Measurements from ENCODE around the gene ADTRP. TPM values are rescaled to one million over a fixed set of nuclear protein-coding genes. Genes with fewer than 3 reads are reported as not detected.

The ADTRP gene, protein sequence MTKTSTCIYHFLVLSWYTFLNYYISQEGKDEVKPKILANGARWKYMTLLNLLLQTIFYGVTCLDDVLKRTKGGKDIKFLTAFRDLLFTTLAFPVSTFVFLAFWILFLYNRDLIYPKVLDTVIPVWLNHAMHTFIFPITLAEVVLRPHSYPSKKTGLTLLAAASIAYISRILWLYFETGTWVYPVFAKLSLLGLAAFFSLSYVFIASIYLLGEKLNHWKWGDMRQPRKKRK
- polyA plus RNA-seq (2012; ENCODE audit: insufficient read depth, insufficient read length) = 0.95 TPM

DNA sequence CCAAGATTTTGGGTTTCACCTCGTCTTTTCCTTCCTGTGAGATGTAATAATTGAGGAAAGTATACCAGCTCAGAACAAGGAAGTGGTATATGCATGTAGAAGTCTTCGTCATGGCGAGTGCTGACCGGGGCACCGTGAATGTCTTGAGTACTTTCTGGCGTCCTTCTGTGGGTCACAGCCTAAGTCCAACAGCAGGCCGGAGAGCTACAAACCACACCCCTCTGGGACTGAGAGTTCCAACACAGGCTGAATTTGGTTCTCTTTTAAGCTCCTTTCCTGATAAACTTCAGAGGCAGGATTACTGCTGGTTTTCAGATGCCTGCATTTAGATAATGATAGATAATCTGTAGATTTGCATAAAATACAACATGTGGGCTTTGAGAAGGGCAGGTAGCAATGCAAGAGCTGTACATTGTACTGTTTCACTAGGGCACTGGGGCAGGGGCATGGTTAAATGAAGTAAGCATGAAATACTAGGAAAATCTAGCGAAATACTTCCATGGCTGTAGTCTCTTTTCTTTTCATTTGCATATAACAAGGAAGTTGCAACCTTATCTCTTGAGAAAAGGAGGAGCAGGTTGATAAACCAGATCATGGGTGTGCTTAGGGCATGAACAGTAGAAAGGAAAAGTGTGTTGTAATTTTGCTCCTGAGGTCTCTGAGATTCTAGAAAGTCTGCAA lies at the start of gene ADTRP:
Gene ADTRP (minus strand): TSS at position 156 of the 681 bp plus-strand sequence. CDS start 44 bp downstream, at position 112.
- no peak for DNase-seq (ENCODE audit: low read depth, low spot score)
- H3K4me3 ChIP-seq (ENCODE audit: low read length) = no peak within 1 kb of the TSS

DNA sequence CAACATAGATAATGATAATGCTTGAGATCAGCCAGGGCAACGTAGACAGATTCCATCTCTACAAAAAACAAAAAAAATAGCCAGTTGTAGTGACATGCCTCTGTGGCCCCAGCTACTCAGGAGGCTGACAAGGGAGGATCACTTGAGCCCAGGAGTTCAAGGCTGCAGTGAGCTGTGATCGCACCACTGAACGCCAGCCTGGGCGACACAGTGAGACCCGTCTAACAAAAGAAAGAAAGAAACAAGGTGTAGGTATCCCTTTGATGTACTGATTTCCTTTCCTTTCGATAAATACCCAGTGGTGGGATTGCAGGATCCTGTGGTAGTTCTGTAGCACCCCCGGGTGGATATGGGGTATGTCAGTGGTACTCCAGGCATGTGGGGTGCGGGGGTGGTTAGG lies 48.2 kb upstream of the ADTRP start:
- no peak overlapping the region for H3K4me3 ChIP-seq (ENCODE audit: low read length)
- DNase-seq (ENCODE audit: low read depth, low spot score) = no peak

DNA sequence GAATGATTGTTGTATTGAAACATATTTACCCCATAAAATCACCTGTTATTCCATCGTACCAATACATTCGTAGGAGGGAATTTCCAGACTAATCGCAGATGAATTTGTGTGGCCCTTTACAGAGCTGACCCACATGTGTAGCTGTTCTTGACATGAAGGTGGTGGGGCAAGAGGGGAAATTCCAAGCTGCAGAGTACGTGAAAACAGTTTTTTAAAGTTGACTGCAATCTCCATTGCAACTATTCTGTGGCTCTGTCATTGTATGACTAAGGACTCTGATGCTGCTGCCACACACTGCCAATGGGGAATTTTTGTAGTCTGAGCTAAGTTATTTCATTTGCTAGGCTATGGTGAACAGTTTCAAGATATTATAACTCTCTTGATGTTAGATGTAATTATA lies 46.4 kb upstream of the ADTRP start:
- no peak for DNase-seq (ENCODE audit: low read depth, low spot score)
- H3K4me3 ChIP-seq (ENCODE audit: low read length) = no peak overlapping the region

DNA sequence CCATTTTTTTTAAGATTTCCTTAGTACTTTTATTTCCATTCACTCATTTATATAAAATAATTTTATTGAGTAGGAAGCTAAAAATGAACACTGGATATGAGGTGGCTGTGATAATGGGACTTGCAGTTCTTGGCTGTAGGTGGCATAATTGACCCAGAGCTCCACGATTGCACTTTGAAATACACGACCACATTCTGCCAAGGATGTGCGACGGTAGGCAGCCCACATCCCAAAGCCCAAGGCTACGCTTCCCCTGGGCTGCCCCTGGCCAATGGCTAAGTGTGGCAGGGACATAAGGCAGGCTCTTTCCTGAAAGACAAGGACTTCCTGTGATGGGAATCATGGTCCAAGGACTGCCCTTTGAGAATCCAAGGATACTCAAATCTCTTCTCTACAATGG lies 43.7 kb upstream of the ADTRP start:
- H3K4me3 ChIP-seq (ENCODE audit: low read length) = no peak overlapping the region
- DNase-seq (ENCODE audit: low read depth, low spot score) = no peak

DNA sequence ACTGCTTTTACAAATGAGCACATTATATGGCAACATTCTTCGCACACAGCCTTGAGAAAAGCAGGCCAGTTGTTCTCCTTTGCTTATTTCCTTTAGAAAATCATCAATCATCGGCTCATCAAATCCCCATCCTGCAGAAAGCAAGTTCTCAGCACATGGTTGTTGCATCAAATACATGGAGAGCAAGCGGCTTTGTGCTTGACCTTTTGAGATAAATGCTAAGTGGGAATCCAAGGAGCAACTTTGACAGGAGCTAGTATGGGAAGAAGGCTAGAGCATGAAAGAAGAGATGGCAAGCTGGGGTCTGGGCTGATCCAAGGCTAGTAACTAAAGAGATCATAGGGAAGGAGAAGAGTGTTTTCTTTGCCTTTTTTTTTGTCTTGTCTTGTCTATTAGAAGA lies 43.2 kb upstream of the ADTRP start:
- no peak overlapping the region for H3K4me3 ChIP-seq (ENCODE audit: low read length)
- DNase-seq (ENCODE audit: low read depth, low spot score) = no peak

DNA sequence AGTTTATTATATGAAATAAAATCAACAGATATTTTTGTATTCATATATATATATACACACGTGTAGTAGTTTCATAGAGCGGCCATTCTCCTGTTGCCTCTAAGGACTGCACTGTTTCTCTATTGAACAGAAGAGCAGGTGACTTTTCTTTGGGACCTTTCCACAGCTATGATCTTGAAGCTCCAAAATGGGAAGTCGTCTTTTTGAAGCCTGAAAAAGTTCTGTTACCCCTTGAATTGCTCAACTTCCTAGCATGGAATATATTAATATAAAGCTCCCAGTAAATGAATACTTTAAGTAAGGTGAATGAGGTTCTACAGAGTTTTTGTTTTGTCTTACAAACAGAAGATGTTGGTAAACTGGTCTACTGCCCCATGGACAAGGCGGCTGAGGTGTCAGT lies 42.2 kb upstream of the ADTRP start:
- H3K4me3 ChIP-seq (ENCODE audit: low read length) = no peak overlapping the region
- DNase-seq (ENCODE audit: low read depth, low spot score) = no peak

DNA sequence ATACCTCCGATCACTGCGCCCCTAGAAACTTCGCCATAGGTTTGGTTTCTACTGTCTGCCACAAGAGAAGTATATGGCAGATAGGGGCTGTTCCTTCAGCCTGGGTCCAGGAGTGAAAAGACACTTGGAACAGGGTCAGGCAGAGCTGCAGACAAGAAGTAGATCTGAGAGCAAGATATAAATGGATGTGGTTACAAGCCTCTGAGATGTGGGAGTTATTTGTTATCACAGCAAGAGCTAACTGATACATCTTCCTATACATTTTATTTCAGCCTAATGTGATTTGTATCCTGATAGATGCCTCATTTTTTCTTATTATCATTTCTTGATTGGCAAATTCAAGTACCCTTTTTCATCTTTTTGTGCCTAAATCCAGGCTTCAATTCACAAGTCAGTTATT lies 40.9 kb upstream of the ADTRP start:
- DNase-seq (ENCODE audit: low read depth, low spot score) = no peak
- H3K4me3 ChIP-seq (ENCODE audit: low read length) = no peak overlapping the region

DNA sequence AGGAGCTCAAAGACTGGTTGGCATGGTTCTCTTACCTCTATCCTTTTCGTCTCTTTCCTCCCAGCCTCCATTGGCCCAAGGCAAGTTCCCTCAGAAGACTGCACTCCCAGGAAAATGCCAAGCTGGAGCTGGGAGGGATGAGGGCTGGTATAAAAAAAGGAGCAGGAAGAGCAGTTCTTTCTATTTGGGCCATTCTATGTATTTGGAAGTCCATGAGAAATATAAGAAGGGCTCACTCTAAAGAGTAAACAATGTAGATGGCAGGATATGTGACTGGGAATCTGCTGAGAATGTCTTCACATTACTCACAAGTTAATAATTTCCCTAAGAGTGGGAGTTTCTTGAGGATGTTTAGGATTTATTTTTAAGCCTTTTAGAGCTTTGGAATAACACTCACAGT lies 36.6 kb upstream of the ADTRP start:
- DNase-seq (ENCODE audit: low read depth, low spot score) = no peak
- H3K4me3 ChIP-seq (ENCODE audit: low read length) = no peak overlapping the region

DNA sequence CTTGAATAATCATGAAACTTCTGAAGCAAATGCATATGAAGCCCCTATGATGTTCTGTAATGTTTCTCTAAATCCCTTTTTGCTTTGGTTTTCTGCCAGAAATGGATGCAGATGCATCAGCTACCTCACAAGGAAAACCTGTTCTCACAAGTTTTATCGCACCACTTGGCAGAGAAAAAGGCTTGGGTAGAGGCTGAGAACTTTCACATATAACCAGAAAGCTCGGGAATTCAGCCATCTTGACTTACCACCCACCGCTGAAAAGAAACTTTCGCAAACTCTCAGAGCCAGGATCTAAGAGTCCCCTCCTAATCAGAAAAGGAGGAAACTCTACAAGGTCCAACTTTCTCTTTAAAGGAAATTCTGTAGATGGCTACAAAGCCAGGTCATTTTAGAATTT lies 36.2 kb upstream of the ADTRP start:
- DNase-seq (ENCODE audit: low read depth, low spot score) = no peak
- H3K4me3 ChIP-seq (ENCODE audit: low read length) = no peak overlapping the region

DNA sequence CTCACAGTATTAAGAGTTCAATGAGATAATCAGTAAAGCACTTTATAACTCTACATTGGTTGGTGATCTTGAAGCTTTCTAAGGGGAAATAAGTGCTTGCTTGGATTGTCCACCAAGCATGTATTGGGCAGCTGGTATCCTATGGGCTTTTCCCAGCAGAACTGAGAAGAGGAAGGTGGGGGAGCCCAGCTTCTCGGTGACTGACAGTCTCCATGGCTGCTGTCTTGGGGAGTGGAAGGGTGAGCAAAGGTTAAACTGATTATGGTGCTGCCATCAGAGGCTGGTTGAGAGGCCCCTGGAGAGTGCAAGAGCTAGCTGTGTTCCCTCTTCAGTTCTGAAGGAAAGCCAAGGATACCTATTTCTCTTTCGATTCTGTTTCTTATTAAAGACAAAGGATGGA lies 35.5 kb upstream of the ADTRP start:
- no peak for DNase-seq (ENCODE audit: low read depth, low spot score)
- no peak overlapping the region for H3K4me3 ChIP-seq (ENCODE audit: low read length)

DNA sequence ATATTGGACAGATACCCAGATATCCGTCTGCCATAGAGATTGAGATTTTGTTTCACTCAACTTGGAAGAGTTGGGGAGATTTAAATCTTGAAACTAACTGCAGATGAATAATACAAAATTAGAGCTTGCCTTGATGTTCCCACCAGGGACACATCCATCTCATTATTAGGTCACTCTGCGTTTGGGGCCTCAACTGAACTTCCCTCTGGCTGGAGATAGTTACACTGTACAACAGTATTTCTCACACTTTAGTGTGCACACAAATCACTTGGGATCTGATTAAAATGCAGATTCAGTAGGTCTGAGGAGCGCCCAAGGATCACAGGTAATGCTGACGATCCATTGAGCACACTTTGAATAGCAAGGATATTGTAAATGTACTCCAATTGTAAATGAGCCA lies 35.0 kb upstream of the ADTRP start:
- H3K4me3 ChIP-seq (ENCODE audit: low read length) = no peak overlapping the region
- no peak for DNase-seq (ENCODE audit: low read depth, low spot score)

DNA sequence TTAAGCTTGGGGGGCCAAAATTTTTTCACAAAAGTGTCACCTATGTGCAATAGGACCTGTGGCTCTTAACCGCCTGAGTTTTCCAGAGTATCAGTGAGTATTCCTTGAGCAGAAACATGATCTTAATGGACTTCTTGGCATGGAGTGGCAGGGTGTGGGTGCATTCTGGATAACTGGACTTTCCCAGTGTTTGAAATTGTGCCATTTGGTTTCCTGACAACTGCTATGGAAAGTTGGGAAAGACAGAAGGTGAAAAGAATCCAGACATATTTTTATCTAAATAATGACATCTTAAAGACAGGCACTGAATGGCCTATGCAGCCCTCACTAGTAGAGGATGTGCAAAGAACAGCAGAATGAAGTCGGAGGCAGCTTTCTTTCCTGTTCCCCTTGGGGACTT lies 34.3 kb upstream of the ADTRP start:
- DNase-seq (ENCODE audit: low read depth, low spot score) = no peak
- H3K4me3 ChIP-seq (ENCODE audit: low read length) = no peak overlapping the region

DNA sequence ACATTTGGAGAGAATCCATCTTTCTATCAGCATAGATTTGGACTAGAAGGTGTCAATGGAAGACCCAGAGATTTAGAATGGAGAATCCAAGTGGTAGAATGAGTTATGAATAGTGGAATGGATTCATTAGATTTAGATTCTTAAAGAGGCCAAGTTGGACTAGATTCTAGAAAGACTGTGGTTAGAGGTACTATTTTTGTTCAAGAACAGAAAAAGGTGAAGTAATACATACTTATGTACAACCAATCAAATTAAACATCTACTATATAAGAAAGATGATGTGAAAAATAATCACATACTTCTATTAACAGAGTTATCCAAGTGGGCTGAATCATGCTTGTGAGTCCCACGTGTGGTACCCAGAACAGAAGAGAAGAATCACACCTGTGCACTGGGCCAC lies 33.8 kb upstream of the ADTRP start:
- no peak overlapping the region for H3K4me3 ChIP-seq (ENCODE audit: low read length)
- DNase-seq (ENCODE audit: low read depth, low spot score) = no peak

DNA sequence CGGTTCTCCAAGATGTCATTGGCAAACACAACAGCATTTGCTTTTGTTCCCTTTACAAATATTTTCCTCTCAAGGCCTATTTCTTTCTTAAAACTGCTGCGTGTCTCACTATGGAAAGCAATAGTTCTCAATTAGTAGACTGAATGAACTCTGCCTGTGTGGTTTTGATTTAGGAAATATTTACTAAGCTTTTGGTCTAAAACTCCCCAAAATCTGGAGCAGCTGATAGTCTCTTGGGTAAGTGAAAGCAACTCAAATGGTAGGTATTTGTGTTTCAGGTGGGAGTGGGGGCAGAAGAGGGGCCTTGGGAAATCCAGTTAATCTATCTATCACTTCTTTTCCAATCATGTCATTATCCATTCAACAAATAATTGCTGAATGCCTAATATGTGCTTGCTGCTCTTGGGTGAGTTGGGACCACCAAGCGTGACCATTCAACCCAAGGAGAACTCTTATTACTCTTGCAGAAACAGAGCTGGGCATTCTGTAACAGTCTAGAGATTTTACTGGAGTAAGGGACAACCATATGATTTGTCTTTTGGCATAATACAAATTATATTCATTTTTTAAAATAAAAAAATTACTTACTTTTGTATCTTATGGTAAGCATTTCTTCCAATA lies 33.2 kb upstream of the ADTRP start:
- DNase-seq (ENCODE audit: low read depth, low spot score) = no peak

DNA sequence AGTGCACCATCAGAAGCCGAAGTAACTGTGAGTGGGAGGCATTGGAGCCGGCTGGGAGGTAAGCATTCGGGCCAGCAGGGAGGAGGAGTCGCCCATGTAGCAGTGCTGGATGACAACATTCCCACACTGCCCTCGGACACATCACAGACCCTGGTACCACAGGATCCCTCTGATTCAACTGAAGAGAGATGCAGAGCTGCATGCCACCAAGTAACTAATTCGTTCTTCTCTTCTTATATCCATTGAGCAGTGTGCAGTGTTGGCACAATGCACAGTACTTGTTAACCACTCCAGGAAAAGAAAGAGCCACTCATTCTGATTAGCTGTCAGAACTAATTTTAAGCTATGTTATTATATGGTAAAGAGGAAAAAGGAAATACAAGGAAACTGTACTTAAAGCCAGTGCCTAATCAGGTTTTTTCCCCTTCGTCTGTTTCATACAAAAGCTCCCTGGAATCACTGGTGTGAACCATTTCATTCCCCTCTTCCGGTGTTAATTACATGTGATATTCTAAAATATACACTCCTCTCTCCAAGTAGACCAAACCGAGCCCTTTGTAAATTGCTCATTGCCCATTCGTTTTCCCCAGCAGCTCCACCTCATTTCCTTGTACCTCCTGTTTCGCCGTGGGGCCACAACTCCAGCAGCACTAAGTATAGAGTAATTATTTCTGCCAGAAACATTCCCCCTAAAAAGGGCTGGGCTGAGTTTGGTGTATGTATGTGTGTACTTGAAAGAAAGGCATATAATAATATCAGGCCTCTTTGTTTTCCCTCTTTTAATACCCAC lies 32.4 kb upstream of the ADTRP start:
- no peak for DNase-seq (ENCODE audit: low read depth, low spot score)
- no peak overlapping the region for H3K4me3 ChIP-seq (ENCODE audit: low read length)

More for the DNA sequence above, 33.2 kb upstream of the ADTRP start:
- no peak overlapping the region for H3K4me3 ChIP-seq (ENCODE audit: low read length)

DNA sequence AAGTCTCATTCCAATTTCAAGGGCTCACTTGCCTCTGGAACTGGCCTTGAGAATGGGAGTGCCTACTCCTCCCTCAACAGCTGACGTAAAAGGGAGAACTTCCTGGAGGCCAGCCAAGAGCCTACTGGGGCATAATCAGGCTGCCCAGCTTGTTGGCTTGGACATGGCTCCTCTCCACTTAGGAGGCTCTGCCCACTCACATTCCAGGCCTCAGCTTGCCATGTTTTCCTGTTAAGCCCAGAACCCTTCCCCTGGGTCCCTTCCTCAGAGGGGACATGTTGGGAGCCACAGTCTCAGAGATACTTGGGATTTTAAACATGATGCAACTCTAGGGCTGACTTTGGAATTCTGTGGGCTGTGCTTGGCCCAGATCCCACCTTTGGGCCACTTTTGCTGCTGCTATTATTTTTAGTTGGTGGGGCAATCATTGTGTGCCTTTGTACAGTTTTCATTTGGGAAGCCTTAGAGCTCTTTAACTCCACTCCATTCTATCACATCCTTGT lies 31.5 kb upstream of the ADTRP start:
- DNase-seq (ENCODE audit: low read depth, low spot score) = no peak

DNA sequence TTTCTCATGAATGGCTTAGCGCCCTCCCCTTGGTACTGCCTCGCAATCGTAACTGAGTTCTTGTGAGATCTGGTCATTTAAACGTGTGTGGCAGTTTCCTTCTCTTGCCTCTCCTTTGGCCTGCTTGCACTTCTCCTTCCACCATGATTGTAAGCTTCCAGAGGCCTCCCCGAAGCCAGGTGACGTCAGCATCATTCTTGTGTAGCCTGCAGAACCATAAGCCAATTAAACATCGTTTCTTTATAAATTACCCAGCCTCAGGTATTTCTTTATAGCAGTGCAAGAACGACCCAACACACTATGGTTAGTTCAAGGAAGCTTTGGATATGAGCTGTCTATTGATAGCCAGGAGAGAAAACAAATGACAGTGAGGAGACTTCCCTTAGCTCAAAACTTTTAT lies 29.5 kb upstream of the ADTRP start:
- no peak for DNase-seq (ENCODE audit: low read depth, low spot score)
- H3K4me3 ChIP-seq (ENCODE audit: low read length) = no peak overlapping the region

More for the DNA sequence above, 31.5 kb upstream of the ADTRP start:
- H3K4me3 ChIP-seq (ENCODE audit: low read length) = no peak overlapping the region

DNA sequence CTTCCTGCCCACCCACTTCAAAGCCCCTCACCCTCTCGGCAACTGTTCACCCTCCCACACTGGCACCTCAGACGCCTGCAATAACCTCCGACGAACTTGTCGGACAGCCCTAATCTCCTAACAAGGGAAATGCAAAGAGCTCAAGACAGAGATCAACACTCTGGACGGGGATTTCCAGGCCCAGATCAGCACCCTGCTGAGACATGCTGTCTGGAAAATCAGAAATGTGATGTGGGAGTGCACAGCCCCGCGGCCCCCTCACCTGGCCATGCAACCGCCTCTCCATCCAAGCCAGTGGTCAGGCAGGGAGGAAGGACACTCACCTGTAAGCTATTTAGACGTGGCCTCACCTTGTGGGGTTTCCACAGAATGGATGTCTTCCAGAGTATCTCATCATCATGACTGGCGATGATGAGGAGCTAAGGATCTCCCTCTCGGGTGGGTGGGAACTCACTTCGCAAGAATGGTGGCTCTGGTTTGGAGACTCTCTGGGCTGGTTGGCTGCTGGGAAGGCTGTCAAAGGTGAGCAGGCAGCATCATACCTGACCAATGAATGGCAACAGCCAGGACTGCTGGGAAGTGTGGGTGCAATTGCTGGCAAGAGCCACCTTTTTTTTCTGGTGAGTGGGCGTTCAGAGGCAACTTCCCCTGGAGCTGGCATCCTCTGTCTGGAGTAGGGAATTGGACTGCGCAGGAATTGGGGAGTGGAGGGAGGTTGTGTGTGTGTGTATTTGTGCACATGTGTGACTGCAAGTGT lies 28.1 kb upstream of the ADTRP start:
- no peak overlapping the region for H3K4me3 ChIP-seq (ENCODE audit: low read length)
- no peak for DNase-seq (ENCODE audit: low read depth, low spot score)
